Measurements from ENCODE around the gene PLEKHA1. TPM values are rescaled to one million over a fixed set of nuclear protein-coding genes. Genes with fewer than 3 reads are reported as not detected.

PLEKHA1 gene
- total RNA-seq, 1 donor from 2014 or later: 64.5 TPM

GRCh38 chr10:122435212-122435827 is 60.8 kb downstream of the PLEKHA1 start:
- no peak for DNase-seq (ENCODE audit: low spot score)
- Mint-ChIP-seq H3K27ac (ENCODE audit: unreplicated experiment) (no peak overlapping the region), H3K9me3 (ENCODE audit: low read depth) (no peaks in the 10 kb centered on the region), H3K36me3 (ENCODE audit: low read depth) (peaks cover 14% of the 10 kb centered on the region), H3K4me1 (ENCODE audit: low read depth) (no peaks in the 10 kb centered on the region), H3K27me3 (ENCODE audit: low read depth) (no peaks in the 10 kb centered on the region), H3K4me3 (ENCODE audit: unreplicated experiment) (no peak overlapping the region)
- TF ChIP-seq CTCF (IDR thresholded peaks at IDR 0.05): peak; percentile 97

- no peak for TF ChIP-seq CTCF (IDR thresholded peaks at IDR 0.05)
- peaks cover 25% of the 10 kb centered on the region for H3K4me1 Mint-ChIP-seq (ENCODE audit: low read depth)
- no peak for DNase-seq (ENCODE audit: low spot score)
- H3K27ac Mint-ChIP-seq (ENCODE audit: unreplicated experiment): peak overlapping the region; percentile 87
- no peak overlapping the region for H3K4me3 Mint-ChIP-seq (ENCODE audit: unreplicated experiment)
- H3K9me3 Mint-ChIP-seq (ENCODE audit: low read depth): peaks cover 5% of the 10 kb centered on the region
- no peaks in the 10 kb centered on the region for H3K27me3 Mint-ChIP-seq (ENCODE audit: low read depth)
- H3K36me3 Mint-ChIP-seq (ENCODE audit: low read depth): peaks cover 12% of the 10 kb centered on the region
Observed at GRCh38 chr10:122441961-122442360, 67.5 kb downstream of the PLEKHA1 start.

GRCh38 chr10:122445469-122445868 is 71.0 kb downstream of the PLEKHA1 start:
- H3K36me3 Mint-ChIP-seq (ENCODE audit: low read depth): no peaks in the 10 kb centered on the region
- DNase-seq (ENCODE audit: low spot score): no peak
- H3K27me3 Mint-ChIP-seq (ENCODE audit: low read depth): no peaks in the 10 kb centered on the region
- H3K9me3 Mint-ChIP-seq (ENCODE audit: low read depth): peaks cover 8% of the 10 kb centered on the region
- TF ChIP-seq CTCF (IDR thresholded peaks at IDR 0.05): no peak
- peaks cover 44% of the 10 kb centered on the region for H3K4me1 Mint-ChIP-seq (ENCODE audit: low read depth)
- peak overlapping the region; percentile 37 for H3K27ac Mint-ChIP-seq (ENCODE audit: unreplicated experiment)
- H3K4me3 Mint-ChIP-seq (ENCODE audit: unreplicated experiment): no peak overlapping the region

GRCh38 chr10:122445904-122446303 is 71.4 kb downstream of the PLEKHA1 start:
- DNase-seq (ENCODE audit: low spot score): no peak
- H3K4me3 Mint-ChIP-seq (ENCODE audit: unreplicated experiment): no peak overlapping the region
- H3K9me3 Mint-ChIP-seq (ENCODE audit: low read depth): peaks cover 8% of the 10 kb centered on the region
- H3K27ac Mint-ChIP-seq (ENCODE audit: unreplicated experiment): peak overlapping the region; percentile 80
- no peak for TF ChIP-seq CTCF (IDR thresholded peaks at IDR 0.05)
- no peaks in the 10 kb centered on the region for H3K36me3 Mint-ChIP-seq (ENCODE audit: low read depth)
- no peaks in the 10 kb centered on the region for H3K27me3 Mint-ChIP-seq (ENCODE audit: low read depth)
- H3K4me1 Mint-ChIP-seq (ENCODE audit: low read depth): peaks cover 48% of the 10 kb centered on the region

- peaks cover 53% of the 10 kb centered on the region for H3K4me1 Mint-ChIP-seq (ENCODE audit: low read depth)
- DNase-seq (ENCODE audit: low spot score): no peak
- H3K36me3 Mint-ChIP-seq (ENCODE audit: low read depth): no peaks in the 10 kb centered on the region
- no peaks in the 10 kb centered on the region for H3K27me3 Mint-ChIP-seq (ENCODE audit: low read depth)
- peaks cover 8% of the 10 kb centered on the region for H3K9me3 Mint-ChIP-seq (ENCODE audit: low read depth)
- no peak overlapping the region for H3K4me3 Mint-ChIP-seq (ENCODE audit: unreplicated experiment)
- no peak for TF ChIP-seq CTCF (IDR thresholded peaks at IDR 0.05)
- H3K27ac Mint-ChIP-seq (ENCODE audit: unreplicated experiment): peak overlapping the region; percentile 32
Observed at GRCh38 chr10:122446668-122447423, 72.3 kb downstream of the PLEKHA1 start.
